SKM-1 (cell line): Measurements from ENCODE around the gene PSMC1.

Source experiments
- DNase-seq: peaks from one replicate; lab custom pipeline; 2025; ENCODE audit not compliant: unreplicated experiment; lab: John Stamatoyannopoulos, UW

The PSMC1 gene

GRCh38 chr14:90275820-90276219 lies 19.5 kb downstream of the PSMC1 start:
- DNase-seq = no peak

- no peak for DNase-seq
Observed at GRCh38 chr14:90276646-90277367, 20.5 kb downstream of the PSMC1 start.

- DNase-seq = no peak
Observed at GRCh38 chr14:90277581-90278198, 21.3 kb downstream of the PSMC1 start.

- no peak for DNase-seq
Observed at GRCh38 chr14:90278199-90279175, 22.1 kb downstream of the PSMC1 start.

- DNase-seq = no peak
Observed at GRCh38 chr14:90280096-90280495, 23.7 kb downstream of the PSMC1 start.

- no peak for DNase-seq
Observed at GRCh38 chr14:90281261-90281660, 24.9 kb downstream of the PSMC1 start.

- DNase-seq = no peak
Observed at GRCh38 chr14:90281756-90282155, 25.4 kb downstream of the PSMC1 start.

- no peak for DNase-seq
Observed at GRCh38 chr14:90287791-90288190, 31.4 kb downstream of the PSMC1 start.

GRCh38 chr14:90288651-90289355 lies 32.5 kb downstream of the PSMC1 start:
- DNase-seq = no peak

- DNase-seq = no peak
Observed at GRCh38 chr14:90290337-90291011, 34.1 kb downstream of the PSMC1 start.

- DNase-seq = no peak
Observed at GRCh38 chr14:90291699-90292098, 35.3 kb downstream of the PSMC1 start.

- DNase-seq = no peak
Observed at GRCh38 chr14:90293766-90294730, 37.7 kb downstream of the PSMC1 start.

- DNase-seq = peak; percentile 43
Observed at GRCh38 chr14:90294872-90295271, 38.5 kb downstream of the PSMC1 start.

GRCh38 chr14:90295870-90296516 lies 39.6 kb downstream of the PSMC1 start:
- peak; percentile 38 for DNase-seq

- DNase-seq = no peak
Observed at GRCh38 chr14:90296641-90297040, 40.3 kb downstream of the PSMC1 start.

- DNase-seq = no peak
Observed at GRCh38 chr14:90297876-90298629, 41.7 kb downstream of the PSMC1 start.

GRCh38 chr14:90299408-90299807 lies 43.1 kb downstream of the PSMC1 start:
- peak; percentile 6 for DNase-seq

- DNase-seq = peak; percentile 66
Observed at GRCh38 chr14:90300611-90301047, 44.3 kb downstream of the PSMC1 start.
